RPMI8226 (cell line): ENCODE data around the gene SPN.
"Not testable (repeated sequence)": the region's sequence is repeated elsewhere in the genome, so short reads cannot be mapped to it uniquely, and the experiment has no call there.

Experiments
- DNase-seq: peaks from one replicate; pipeline ENCODE4 v3.0.0-alpha.2; 2015

Gene SPN

GRCh38 chr16:29646947-29647346 lies 16.1 kb upstream of the SPN start:
- DNase-seq: no peak

GRCh38 chr16:29649588-29650494 lies 13.2 kb upstream of the SPN start:
- DNase-seq: no peak

DNA sequence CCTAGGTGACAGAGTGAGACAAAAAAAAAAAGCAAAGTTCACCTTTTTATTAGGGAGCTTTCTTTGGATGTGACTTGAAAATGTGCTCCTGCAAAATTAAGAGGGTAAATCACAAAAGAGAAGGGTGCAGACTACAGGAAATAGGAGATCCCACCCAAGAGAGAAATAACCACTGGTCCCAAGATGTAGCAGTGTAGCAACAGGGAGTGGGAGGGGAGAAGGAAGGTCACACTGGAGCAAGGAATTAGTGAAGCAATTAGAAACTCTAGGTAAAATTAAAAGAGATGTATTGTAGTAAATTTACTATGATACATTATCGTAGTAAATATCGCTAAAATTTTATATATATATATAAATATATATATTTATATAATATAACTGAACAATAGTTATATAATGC lies 12.3 kb upstream of the SPN start:
- no peak for DNase-seq

DNA sequence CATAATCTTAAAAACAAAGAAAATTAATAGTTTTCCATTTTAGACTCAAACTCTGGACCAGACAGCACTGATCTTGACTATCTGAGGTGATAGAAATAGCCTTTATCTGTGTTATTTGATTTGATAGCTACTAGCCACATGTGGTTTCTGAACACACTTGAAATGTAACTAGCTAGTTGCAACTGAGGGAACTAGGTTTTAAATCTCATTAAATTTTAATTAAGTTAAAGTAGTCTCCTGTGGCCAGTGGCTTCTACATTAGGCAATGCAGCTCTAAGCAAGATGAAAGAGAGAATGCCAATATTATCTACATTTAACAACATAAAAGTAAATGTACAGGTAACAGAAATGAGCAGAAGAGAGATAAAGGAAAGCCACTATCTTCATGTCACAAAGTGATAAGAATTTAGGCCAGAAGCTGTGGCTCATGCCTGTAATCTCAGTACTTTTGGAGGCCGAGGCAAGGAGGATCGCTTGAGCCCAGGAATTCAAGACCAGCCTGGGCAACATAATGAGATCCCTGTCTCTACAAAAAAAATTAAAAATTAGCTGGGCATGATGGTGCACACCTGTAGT lies 11.2 kb upstream of the SPN start:
- no peak for DNase-seq

DNA sequence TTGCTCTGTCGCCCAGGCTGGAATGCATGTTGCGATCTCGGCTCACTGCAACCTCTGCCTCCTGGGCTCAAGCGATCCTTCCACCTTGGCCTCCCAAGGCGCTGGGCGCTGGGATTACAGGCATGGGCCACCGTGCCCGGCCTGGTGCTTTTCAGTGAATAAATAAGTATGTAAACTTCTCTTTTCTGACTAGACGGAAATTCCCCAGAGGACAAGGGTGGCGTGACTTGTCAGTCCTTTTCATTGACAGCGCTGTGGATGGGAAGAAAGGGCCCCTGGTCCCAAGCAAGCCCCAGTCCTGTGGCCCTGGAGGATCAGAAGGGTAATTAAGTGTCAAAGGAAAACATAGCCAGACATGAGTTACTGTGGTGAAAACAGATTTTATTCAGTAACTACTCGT lies 9.6 kb upstream of the SPN start:
- DNase-seq: no peak

DNA sequence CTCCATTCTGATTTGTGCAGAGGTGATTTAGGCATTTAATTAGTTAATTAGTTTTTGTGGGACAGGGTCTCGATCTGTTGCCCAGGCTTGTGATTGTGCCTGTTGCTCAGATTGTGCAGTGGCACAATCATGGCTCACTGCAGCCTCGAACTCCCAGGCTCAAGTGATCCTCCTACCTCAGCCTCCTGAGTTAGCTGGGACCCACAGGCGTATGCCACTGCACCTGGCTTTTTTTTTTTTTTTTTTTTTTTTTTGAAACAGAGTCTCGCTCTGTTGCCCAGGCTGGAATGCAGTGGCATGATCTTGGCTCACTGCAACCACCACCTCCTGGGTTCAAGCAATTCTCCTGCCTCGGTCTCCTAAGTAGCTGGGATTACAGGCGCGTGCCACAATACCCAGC lies 9.2 kb upstream of the SPN start:
- DNase-seq: not testable (repeated sequence)

- DNase-seq: no peak
Observed at GRCh38 chr16:29656688-29657523, 6.1 kb upstream of the SPN start.

DNA sequence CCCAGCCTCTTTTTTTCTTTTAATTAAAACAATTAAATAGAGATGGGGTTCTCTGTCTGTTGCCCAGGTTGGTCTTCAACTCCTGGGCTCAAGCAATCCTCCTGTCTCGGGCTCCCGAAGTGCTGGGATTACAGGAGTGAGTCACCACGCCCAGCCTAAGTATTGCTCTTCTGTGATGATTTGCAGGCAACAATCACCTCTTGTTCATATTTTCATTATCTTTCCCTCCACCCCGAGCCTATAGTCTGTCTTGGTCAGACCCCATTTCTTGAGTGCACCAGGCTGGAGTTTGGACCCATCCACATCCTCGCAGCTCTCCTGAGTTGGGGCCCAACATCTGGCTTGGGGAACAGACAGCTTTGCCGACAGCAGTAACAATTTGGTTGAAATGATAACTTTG lies 4.3 kb upstream of the SPN start:
- DNase-seq: no peak

- DNase-seq: no peak
Observed at GRCh38 chr16:29662000-29662728, 883 bp upstream of the SPN start.

GRCh38 chr16:29662729-29663015 lies 375 bp upstream of the SPN start:
- DNase-seq: no peak

GRCh38 chr16:29663807-29664090 lies 702 bp downstream of the SPN start:
- DNase-seq: no peak

DNA sequence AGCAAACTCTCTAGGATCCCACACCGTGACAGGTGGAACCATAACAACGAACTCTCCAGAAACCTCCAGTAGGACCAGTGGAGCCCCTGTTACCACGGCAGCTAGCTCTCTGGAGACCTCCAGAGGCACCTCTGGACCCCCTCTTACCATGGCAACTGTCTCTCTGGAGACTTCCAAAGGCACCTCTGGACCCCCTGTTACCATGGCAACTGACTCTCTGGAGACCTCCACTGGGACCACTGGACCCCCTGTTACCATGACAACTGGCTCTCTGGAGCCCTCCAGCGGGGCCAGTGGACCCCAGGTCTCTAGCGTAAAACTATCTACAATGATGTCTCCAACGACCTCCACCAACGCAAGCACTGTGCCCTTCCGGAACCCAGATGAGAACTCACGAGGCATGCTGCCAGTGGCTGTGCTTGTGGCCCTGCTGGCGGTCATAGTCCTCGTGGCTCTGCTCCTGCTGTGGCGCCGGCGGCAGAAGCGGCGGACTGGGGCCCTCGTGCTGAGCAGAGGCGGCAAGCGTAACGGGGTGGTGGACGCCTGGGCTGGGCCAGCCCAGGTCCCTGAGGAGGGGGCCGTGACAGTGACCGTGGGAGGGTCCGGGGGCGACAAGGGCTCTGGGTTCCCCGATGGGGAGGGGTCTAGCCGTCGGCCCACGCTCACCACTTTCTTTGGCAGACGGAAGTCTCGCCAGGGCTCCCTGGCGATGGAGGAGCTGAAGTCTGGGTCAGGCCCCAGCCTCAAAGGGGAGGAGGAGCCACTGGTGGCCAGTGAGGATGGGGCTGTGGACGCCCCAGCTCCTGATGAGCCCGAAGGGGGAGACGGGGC lies 1.3 kb downstream of the SPN start:
- no peak for DNase-seq

GRCh38 chr16:29665294-29666077 lies 2.4 kb downstream of the SPN start:
- no peak for DNase-seq

- DNase-seq: not testable (repeated sequence)
Observed at GRCh38 chr16:29667322-29667610, 4.2 kb downstream of the SPN start.

GRCh38 chr16:29667755-29668154 lies 4.7 kb downstream of the SPN start:
- no peak for DNase-seq

GRCh38 chr16:29668267-29668666 lies 5.2 kb downstream of the SPN start:
- no peak for DNase-seq

DNA sequence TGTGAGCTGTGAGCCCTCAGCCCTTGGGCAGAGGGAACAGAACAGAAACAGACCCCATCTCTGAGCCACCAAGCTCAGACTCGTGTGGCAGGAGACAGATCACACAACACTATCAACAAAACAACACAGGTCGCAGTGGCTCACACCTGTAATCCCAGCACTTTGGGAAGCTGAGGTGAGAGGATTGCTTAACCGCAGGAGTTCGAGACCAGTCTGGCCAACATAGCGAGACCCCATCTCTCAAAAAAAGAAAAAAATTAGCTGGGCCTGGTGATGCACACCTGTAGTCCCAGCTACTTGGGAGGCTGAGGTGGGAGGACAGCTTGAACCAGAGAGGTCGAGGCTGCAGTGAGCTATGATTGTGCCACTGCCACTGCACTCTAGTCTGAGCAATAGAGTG lies 10.5 kb downstream of the SPN start:
- DNase-seq: no peak

GRCh38 chr16:29674188-29674587 lies 11.1 kb downstream of the SPN start:
- DNase-seq: peak; percentile 35

GRCh38 chr16:29675811-29676643 lies 13.0 kb downstream of the SPN start:
- peak; percentile 65 for DNase-seq

DNA sequence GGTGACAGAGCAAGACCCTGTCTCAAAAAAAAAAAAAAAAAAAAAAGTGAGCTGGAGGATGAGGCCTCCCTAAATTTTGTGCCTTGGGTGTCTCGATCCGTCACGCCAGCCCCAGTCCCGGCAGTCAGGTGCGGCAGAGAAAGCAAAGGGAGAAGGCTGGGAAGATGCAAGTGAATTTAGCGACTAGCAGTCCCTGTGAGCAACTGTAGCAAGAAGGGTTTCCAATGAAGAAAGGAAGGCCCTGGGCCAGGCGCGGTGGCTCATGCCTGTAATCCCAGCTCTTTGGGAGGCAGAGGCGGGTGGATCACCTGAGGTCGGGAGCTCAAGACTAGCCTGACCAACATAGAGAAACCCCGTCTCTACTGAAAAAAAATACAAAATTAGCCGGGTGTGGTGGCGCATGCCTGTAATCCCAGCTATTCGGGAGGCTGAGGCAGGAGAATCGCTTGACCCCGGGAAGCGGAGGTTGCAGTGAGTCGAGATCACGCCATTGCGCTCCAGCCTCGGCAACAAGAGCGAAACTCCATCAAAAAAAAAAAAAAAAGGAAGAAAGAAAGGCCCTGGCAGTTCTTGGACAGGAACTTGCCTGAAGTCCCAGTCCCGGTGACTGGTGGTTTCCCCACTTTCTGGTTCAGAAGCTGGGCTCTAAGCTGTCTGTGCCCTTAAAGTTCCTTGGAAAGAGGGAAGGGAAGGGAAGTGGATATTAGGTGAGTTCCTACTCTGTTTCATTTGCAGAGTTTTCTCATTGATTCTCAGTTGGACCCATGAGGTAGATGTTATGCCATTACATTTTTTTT lies 14.1 kb downstream of the SPN start:
- no peak for DNase-seq
